Measurements from ENCODE around the gene PCLAF.

DNA sequence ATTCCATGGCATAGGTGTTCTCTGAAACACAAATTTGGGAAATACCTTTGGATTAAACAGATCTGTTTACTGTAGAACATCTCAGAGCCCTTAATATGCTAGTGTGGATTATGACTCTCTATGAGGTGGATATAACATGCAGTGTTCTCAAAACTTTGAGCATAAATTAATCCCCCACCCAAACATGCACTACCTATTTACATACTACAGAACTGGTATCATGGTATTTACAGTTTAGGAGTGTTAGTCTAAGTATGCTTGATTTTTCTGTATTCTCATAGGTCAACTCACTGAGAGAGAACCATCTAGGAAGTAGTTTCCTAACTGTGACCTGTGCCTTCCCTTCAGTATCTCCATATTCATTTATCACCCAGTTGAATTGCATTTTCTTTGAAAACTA lies 48.2 kb upstream of the PCLAF start:
- no peak for TF ChIP-seq CTCF (IDR thresholded peaks at IDR 0.05)
- TF ChIP-seq POLR2A (IDR thresholded peaks at IDR 0.05), result no peak
